B cell (primary cell): Measurements from ENCODE around the gene PLEKHH3.

ENCODE experiments used
- CTCF ChIP-seq: fragments of 200-600 bp; IDR thresholded peaks from one replicate; pipeline ENCODE4 v1.8.0; 2022; ENCODE audit warnings: antibody characterized with exemption, mild to moderate bottlenecking
- EZH2 ChIP-seq: IDR thresholded peaks from 2 replicates; pipeline ENCODE4 v1.6.1; 2012; ENCODE audit warnings: borderline replicate concordance, low read depth, mild to moderate bottlenecking, moderate library complexity, low read length; ENCODE audit not compliant: insufficient read depth, poor library complexity, severe bottlenecking

GRCh38 chr17:42720996-42721583, 44.3 kb upstream of the PLEKHH3 start:
- peak; percentile 80 for TF ChIP-seq CTCF
- no peak for TF ChIP-seq EZH2
